HG03139 (cell line): ENCODE data around the gene CBX2.

Experiments used
- ATAC-seq: cut with Tn5 transposase; IDR thresholded peaks from one replicate; pipeline ENCODE4 v1.9.1; 2021; ENCODE audit not compliant: unreplicated experiment

Gene CBX2

GRCh38 chr17:79811011-79811867 is 33.3 kb downstream of the CBX2 start:
- no peak for ATAC-seq

- no peak for ATAC-seq
These were observed 34.0 kb downstream of the CBX2 start for GRCh38 chr17:79811868-79812352.

GRCh38 chr17:79812353-79813258 is 34.7 kb downstream of the CBX2 start:
- no peak for ATAC-seq

GRCh38 chr17:79813297-79814126 is 35.6 kb downstream of the CBX2 start:
- ATAC-seq: no peak

GRCh38 chr17:79814127-79814973 is 36.4 kb downstream of the CBX2 start:
- no peak for ATAC-seq

- no peak for ATAC-seq
These were observed 37.3 kb downstream of the CBX2 start for GRCh38 chr17:79814974-79815835.

- no peak for ATAC-seq
These were observed 38.0 kb downstream of the CBX2 start for GRCh38 chr17:79815836-79816461.

- ATAC-seq: no peak
These were observed 40.2 kb downstream of the CBX2 start for GRCh38 chr17:79818026-79818758.

GRCh38 chr17:79819085-79819484 is 41.1 kb downstream of the CBX2 start:
- no peak for ATAC-seq

GRCh38 chr17:79819534-79820276 is 41.8 kb downstream of the CBX2 start:
- ATAC-seq: no peak

GRCh38 chr17:79820959-79821330 is 43.0 kb downstream of the CBX2 start:
- ATAC-seq: no peak

GRCh38 chr17:79821331-79822095 is 43.6 kb downstream of the CBX2 start:
- no peak for ATAC-seq

GRCh38 chr17:79822583-79823124 is 44.7 kb downstream of the CBX2 start:
- ATAC-seq: no peak

- ATAC-seq: no peak
These were observed 46.3 kb downstream of the CBX2 start for GRCh38 chr17:79824234-79824633.

- ATAC-seq: no peak
These were observed 47.1 kb downstream of the CBX2 start for GRCh38 chr17:79824893-79825579.

GRCh38 chr17:79825580-79825921 is 47.6 kb downstream of the CBX2 start:
- no peak for ATAC-seq
